Measurements from ENCODE around the gene SECISBP2L. TPM values are rescaled to one million over a fixed set of nuclear protein-coding genes. Genes with fewer than 3 reads are reported as not detected.

The SECISBP2L gene
- total and polyA plus RNA-seq, 2 donors (not counting 1 experiment from before 2014, with no cell fraction given) = 13.0 to 121 TPM

- TF ChIP-seq CTCF (IDR thresholded peaks at IDR 0.05) (no peak), EZH2 (IDR thresholded peaks at IDR 0.05; ENCODE audit: borderline replicate concordance, insufficient read depth, low read depth, low read length, poor library complexity, severe bottlenecking) (no peak)
- ATAC-seq (ENCODE audit: low read depth) (no peak), DNase-seq (no peak)
- no peaks in the 10 kb centered on the region for H3K4me1 ChIP-seq (ENCODE audit: control insufficient read depth in 2 of 2, insufficient read depth in 2 of 2, low read length in 2 of 2)
- no peak overlapping the region for H3K9ac ChIP-seq (ENCODE audit: low read length)
- H4K20me1 ChIP-seq (ENCODE audit: control insufficient read depth, insufficient read depth, low read length, poor library complexity, severe bottlenecking) = peaks cover 42% of the 10 kb centered on the region
- H3K4me2 ChIP-seq (replicated peaks; ENCODE audit: low read depth, low read length, poor library complexity, severe bottlenecking) = no peak overlapping the region
- H2AFZ ChIP-seq (ENCODE audit: insufficient read depth, low read depth, low read length, poor library complexity, severe bottlenecking) = no peak overlapping the region
- H3K36me3 ChIP-seq (replicated peaks in 1 of 2; ENCODE audit: control extremely low read depth in 1 of 2, control insufficient read depth in 1 of 2, extremely low read depth in 1 of 2, insufficient read depth in 2 of 2, low read length in 1 of 2) = peaks cover 6 to 48% of the 10 kb centered on the region in 2 experiments
- Mint-ChIP-seq H3K27me3 (no peaks in the 10 kb centered on the region), H3K9me3 (ENCODE audit: insufficient read depth) (no peaks in the 10 kb centered on the region), H3K27ac (no peak overlapping the region), H3K4me3 (no peak overlapping the region), H3K4me1 (no peaks in the 10 kb centered on the region)
- H3K27me3 ChIP-seq (replicated peaks in 1 of 4; ENCODE audit: control extremely low read depth in 1 of 4, control insufficient read depth in 3 of 4, insufficient read depth in 4 of 4, low read length in 3 of 4) = no peaks in the 10 kb centered on the region
- no peaks in the 10 kb centered on the region for H3K9me3 ChIP-seq (ENCODE audit: control extremely low read depth in 1 of 3, control insufficient read depth in 2 of 3, insufficient read depth in 1 of 3, low read length in 2 of 3)
- H3K27ac ChIP-seq (ENCODE audit: low read length in 2 of 2) = no peak overlapping the region
- H3K79me2 ChIP-seq (ENCODE audit: control insufficient read depth, insufficient read depth, low read length) = peaks cover 24% of the 10 kb centered on the region
- no peak overlapping the region for H3K4me3 ChIP-seq (ENCODE audit: control extremely low read depth in 1 of 5, extremely low read depth in 1 of 5, insufficient read depth in 1 of 5, low read depth in 2 of 5, low read length in 4 of 5)
- ChIA-PET POLR2A (no interaction called here), CTCF (no interaction called here)
- WGBS (ENCODE audit: insufficient coverage) = no CpG with 5 or more reads among the region's 2 CpGs
- intact Hi-C loops (cut with micrococcal nuclease) = no loop called here
Measured at GRCh38 chr15:49031804-49032203, 14.4 kb downstream of the SECISBP2L start.

GRCh38 chr15:49026700-49027099 lies 19.5 kb downstream of the SECISBP2L start:
- no peaks in the 10 kb centered on the region for H3K4me1 Mint-ChIP-seq
- no peak overlapping the region for H3K4me3 Mint-ChIP-seq
- Histone ChIP-seq H3K27ac (ENCODE audit: low read length in 2 of 2) (no peak overlapping the region), H3K4me1 (ENCODE audit: control insufficient read depth in 2 of 2, insufficient read depth in 2 of 2, low read length in 2 of 2) (no peaks in the 10 kb centered on the region), H4K20me1 (ENCODE audit: control insufficient read depth, insufficient read depth, low read length, poor library complexity, severe bottlenecking) (peaks cover 13% of the 10 kb centered on the region), H3K36me3 (replicated peaks in 1 of 2; ENCODE audit: control extremely low read depth in 1 of 2, control insufficient read depth in 1 of 2, extremely low read depth in 1 of 2, insufficient read depth in 2 of 2, low read length in 1 of 2) (peaks cover 4 to 50% of the 10 kb centered on the region in 2 experiments), H3K9ac (ENCODE audit: low read length) (no peak overlapping the region), H2AFZ (ENCODE audit: insufficient read depth, low read depth, low read length, poor library complexity, severe bottlenecking) (no peak overlapping the region), H3K27me3 (replicated peaks in 1 of 4; ENCODE audit: control extremely low read depth in 1 of 4, control insufficient read depth in 3 of 4, insufficient read depth in 4 of 4, low read length in 3 of 4) (no peaks in the 10 kb centered on the region), H3K9me3 (ENCODE audit: control extremely low read depth in 1 of 3, control insufficient read depth in 2 of 3, insufficient read depth in 1 of 3, low read length in 2 of 3) (no peaks in the 10 kb centered on the region), H3K4me3 (ENCODE audit: control extremely low read depth in 1 of 5, extremely low read depth in 1 of 5, insufficient read depth in 1 of 5, low read depth in 2 of 5, low read length in 4 of 5) (no peak overlapping the region), H3K79me2 (ENCODE audit: control insufficient read depth, insufficient read depth, low read length) (no peaks in the 10 kb centered on the region), H3K4me2 (replicated peaks; ENCODE audit: low read depth, low read length, poor library complexity, severe bottlenecking) (no peak overlapping the region)
- intact Hi-C loops (cut with micrococcal nuclease) = no loop called here
- H3K27me3 Mint-ChIP-seq = no peaks in the 10 kb centered on the region
- H3K27ac Mint-ChIP-seq = no peak overlapping the region
- no peak for TF ChIP-seq CTCF (IDR thresholded peaks at IDR 0.05)
- TF ChIP-seq EZH2 (IDR thresholded peaks at IDR 0.05; ENCODE audit: borderline replicate concordance, insufficient read depth, low read depth, low read length, poor library complexity, severe bottlenecking) = no peak
- POLR2A ChIA-PET = no interaction called here
- WGBS (ENCODE audit: insufficient coverage) = no CpG with 5 or more reads among the region's 1 CpG
- ATAC-seq (ENCODE audit: low read depth) (no peak), DNase-seq (no peak)
- CTCF ChIA-PET = no interaction called here
- no peaks in the 10 kb centered on the region for H3K9me3 Mint-ChIP-seq (ENCODE audit: insufficient read depth)
